GM12891 (cell line): ENCODE measurements around the gene KRT76.

Experiments used
- DNase-seq: peaks from one replicate; pipeline ENCODE4 v3.0.0; 2011; ENCODE audit warnings: low spot score; ENCODE audit not compliant: insufficient read length
- FAIRE-seq: peaks from 2 replicates; lab custom pipeline; 2011; peaks lifted over from hg19 to GRCh38; lab: Jason Lieb, UNC
- PAX5 ChIP-seq: IDR thresholded peaks from 2 replicates; pipeline ENCODE4 v1.6.1; 2011; ENCODE audit warnings: low read length, moderate library complexity, mild to moderate bottlenecking; ENCODE audit not compliant: insufficient read depth, severe bottlenecking
- POLR2A ChIP-seq: IDR thresholded peaks from 2 replicates; pipeline ENCODE4 v1.6.1; 2011; ENCODE audit warnings: low read depth, low read length, control low read depth
- POLR2AphosphoS5 ChIP-seq: IDR thresholded peaks from 2 replicates; pipeline ENCODE4 v1.6.1; 2011; ENCODE audit warnings: low read depth, low read length, control low read depth
- POU2F2 ChIP-seq: IDR thresholded peaks from 2 replicates; pipeline ENCODE4 v1.6.1; 2011; ENCODE audit warnings: low read depth, mild to moderate bottlenecking, control low read depth, low read length, moderate library complexity
- SPI1 ChIP-seq: IDR thresholded peaks from 2 replicates; pipeline ENCODE4 v1.6.1; 2011; ENCODE audit warnings: low read depth, low read length, control low read depth
- TAF1 ChIP-seq: IDR thresholded peaks from 2 replicates; pipeline ENCODE4 v1.6.1; 2011; ENCODE audit warnings: low read depth, low read length, control low read depth

The KRT76 gene

DNA sequence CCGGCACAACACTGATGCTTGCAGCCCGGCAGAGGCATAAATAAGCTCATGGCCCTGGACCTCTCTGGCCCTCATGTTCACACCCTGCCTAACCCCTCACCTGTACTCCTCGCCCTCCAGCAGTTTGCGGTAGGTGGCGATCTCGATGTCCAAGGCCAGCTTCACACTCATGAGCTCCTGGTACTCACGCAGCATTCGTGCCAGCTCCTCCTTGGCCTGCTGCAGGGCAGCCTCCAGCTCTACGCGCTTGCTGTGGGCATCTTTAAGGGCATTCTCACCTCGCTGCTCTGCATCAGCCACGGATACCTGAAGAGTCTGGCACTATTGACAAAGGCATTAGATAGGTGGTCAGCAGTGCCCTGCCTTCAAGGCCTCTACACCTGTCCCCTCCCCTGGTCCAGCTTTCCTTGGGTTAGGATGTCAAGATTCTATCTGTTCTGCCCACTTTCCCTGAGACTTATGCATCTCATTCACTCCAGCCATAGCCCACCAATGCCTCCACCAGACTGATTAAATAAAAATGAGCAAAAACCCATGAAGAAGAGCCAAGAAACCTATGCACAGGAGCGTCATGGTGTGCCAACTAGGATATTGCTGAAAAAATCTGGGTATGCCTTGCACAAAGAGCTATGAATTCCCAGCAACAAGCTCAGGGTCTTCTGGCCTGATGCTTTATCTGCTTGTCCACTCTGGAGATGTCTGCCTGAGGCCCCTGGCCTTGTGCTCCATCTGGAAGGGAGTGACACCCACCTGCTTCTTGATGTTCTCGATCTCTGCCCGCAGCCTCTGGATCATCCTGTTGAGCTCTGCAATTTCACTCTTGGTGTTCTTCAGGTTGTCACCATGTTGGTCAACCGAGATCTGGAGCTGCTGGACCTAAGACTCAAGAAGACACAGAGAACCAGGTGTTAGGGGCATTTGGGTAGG is 30.7 kb upstream of the KRT76 start:
- DNase-seq (no peak), FAIRE-seq (no peak)
- no peak for TF ChIP-seq POU2F2
- no peak for TF ChIP-seq TAF1
- no peak for TF ChIP-seq SPI1
- TF ChIP-seq PAX5, result no peak
- no peak for TF ChIP-seq POLR2AphosphoS5
- no peak for TF ChIP-seq POLR2A

DNA sequence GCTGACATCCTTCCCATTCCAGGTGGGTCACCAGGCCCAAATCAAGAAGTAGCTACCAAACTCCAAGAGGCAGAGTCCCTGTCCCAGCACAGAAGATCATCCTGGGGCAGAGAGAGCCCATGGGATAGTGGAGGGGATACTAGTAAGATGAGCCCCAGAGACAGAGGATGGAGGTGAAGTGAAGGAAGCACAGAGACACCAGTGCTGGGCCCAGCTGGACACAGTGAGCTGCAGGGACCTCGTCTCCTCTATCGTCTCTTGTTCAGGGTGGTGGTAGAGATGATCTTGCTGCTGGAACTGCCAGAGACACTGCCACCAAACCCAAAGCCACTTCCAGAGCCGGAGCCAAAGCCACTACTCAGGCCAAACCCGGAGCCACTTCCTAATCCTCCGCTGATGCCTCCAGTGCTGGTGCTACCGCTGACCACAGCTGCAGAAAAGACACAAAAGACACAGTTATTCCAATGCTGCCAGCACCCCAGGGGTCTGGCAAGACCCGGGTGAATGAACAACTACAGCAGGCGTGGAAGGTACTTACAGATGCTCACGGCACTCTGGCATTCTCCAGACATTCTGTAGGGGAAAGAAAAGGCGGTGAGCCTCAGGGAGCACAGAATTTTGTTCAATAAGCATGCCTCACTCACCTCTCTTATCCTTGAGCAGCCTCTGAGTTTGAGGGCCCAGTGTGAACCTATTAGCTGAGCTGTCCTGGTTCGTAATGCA is 29.8 kb upstream of the KRT76 start:
- DNase-seq (no peak), FAIRE-seq (no peak)
- no peak for TF ChIP-seq PAX5
- no peak for TF ChIP-seq POU2F2
- TF ChIP-seq SPI1, result no peak
- no peak for TF ChIP-seq POLR2AphosphoS5
- TF ChIP-seq POLR2A, result no peak
- TF ChIP-seq TAF1, result no peak

DNA sequence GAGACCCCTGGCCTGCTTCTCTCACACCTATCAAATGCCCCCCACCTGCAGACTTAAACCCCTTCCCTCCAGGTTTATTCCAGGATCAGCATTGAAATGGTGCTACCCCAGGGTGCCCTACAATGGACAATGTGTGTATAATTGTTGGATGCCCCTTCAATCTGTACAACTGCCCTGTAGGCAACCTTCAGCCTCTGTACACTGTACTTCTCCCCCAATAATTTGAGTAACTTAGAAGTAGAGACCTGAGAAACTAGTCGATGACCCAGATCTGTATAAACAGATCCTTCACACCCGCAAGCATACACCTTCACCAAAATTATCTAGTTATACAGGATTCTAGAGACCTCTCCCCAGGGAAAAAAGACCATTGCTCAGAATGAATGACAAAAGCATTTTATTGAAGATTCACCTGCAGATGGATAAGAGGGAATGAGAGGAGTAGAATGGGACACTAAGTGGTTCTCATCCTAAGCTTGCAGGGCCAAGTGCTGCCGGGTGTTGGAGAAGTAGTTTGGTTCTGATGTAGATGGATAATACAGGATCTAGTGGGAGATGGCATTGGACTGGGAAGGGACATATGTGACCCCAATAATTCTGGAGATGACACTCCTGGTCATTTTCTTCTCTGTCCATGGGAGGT is 29.1 kb upstream of the KRT76 start:
- FAIRE-seq (no peak), DNase-seq (no peak)
- TF ChIP-seq TAF1, result no peak
- TF ChIP-seq SPI1, result no peak
- TF ChIP-seq PAX5, result no peak
- no peak for TF ChIP-seq POU2F2
- TF ChIP-seq POLR2A, result no peak
- no peak for TF ChIP-seq POLR2AphosphoS5

DNA sequence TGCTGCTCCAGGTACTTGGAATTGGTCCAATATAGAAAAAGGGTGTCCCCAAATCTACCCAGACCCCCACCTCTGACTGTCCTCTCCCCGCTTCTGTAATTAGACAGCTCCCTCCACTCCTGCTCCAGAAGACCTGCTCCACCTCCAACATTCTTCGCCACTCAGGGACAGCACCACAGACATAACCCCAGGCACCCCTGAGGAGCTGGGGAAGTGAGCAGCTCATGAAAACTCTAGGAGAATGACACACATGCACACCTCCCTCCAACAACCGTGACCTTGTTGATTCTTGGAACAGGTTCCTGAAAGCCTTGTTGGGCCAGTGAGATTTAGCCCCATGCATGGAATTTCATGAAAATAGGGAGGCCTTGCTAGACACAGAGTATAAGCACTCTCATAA is 28.6 kb upstream of the KRT76 start:
- no peak for FAIRE-seq
- TF ChIP-seq POLR2AphosphoS5 (no peak), PAX5 (no peak), POU2F2 (no peak), TAF1 (no peak), POLR2A (no peak), SPI1 (no peak)

DNA sequence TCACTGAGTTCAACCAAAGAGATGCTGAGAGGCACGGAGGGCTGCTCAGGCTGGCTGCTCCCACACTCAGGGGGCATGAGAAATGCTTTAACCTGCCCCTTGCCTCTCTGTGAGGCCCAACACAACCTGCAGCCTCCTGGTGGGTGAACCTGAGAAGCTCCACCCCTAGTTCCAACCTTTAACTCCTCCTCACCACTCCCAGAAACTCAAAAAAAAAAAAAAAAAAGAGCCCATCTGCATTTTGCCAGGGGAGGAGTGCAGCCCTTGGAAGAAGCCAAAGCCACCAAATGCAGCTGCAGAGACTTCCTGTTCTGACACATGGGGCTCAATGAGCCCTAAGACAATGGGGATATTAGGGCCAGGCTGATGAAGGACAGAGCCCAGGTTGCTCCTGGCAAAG is 27.9 kb upstream of the KRT76 start:
- FAIRE-seq (no peak), DNase-seq (no peak)
- TF ChIP-seq SPI1 (no peak), PAX5 (no peak), POU2F2 (no peak), POLR2AphosphoS5 (no peak), TAF1 (no peak), POLR2A (no peak)

More for the DNA sequence above, 28.6 kb upstream of the KRT76 start:
- DNase-seq, result no peak

DNA sequence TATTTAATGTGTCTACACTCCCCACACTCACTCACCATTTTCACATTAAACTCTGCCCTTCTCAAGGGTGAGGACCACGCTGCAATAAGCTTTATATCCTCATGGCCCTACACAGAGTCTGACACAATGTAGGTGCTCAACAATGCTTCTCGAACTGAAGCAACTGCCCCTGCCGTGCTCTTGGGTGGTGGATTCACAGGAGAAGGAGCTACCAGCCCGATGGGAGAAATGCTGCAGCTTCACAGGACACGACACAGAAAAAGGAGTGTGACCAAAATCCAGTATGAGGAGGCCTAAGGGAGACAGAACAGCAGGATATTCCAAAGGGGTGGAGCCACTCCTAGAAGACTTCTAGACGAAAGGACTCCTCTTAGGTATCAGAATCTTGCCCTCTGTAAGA is 25.3 kb upstream of the KRT76 start:
- TF ChIP-seq SPI1, result no peak
- TF ChIP-seq POLR2AphosphoS5, result no peak
- no peak for TF ChIP-seq POU2F2
- no peak for TF ChIP-seq PAX5
- no peak for TF ChIP-seq TAF1
- no peak for TF ChIP-seq POLR2A
- no peak for FAIRE-seq
- DNase-seq, result no peak

DNA sequence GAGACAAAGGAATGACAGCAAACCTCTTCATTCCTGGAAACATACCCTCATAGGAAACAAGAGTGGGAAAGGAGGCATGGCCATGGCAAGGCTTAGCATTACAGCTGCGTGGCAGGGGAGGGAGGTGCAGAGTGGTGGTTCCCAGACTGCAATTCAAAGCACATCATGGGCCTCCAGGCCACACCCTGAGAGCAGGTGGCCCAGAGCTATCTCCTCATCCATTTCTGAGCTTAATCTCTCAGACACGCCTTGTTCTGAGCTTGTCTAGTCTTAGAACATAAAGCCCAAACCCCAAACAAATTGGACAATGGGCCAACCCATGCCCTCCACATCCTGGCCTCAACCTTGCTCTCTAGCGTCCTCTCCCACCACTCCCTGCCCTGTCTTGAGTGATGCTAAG is 24.6 kb upstream of the KRT76 start:
- DNase-seq (no peak), FAIRE-seq (no peak)
- no peak for TF ChIP-seq PAX5
- no peak for TF ChIP-seq POU2F2
- no peak for TF ChIP-seq SPI1
- TF ChIP-seq POLR2A, result no peak
- no peak for TF ChIP-seq POLR2AphosphoS5
- no peak for TF ChIP-seq TAF1

DNA sequence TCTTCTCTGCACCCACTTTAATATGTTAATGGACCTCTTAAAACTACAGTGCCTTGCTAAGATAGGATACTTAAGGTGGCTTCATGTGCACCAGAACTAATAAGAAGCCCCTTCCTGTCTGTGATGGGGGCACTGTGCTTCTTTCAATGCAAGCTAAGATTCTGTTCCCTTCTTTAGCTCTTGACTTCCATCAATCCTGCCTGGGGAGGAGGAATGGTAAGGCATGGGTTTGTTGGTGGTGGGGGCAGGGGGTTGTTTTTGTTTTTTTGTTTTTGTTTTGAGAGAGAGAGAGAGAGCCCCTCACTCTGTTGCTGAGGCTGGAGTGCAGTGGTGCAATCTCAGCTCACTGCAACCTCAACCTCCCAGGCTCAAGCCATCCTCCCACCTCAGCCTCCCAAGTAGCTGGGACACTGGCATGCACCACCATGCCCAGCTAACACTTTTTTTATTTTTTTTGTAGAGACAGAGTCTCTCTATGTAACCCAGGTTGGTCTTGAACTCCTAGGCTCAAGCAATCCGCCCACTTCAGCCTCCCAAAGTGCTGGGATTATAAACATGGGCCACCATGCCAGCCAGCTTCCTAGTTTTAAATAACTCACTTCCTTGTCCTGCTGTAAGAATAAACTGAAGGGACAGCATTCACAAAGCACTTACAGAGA is 23.2 kb upstream of the KRT76 start:
- TF ChIP-seq TAF1 (no peak), POU2F2 (no peak), POLR2A (no peak)
- DNase-seq, result no peak
- no peak for FAIRE-seq
